ENCODE results near the gene ZFAND3.

DNA sequence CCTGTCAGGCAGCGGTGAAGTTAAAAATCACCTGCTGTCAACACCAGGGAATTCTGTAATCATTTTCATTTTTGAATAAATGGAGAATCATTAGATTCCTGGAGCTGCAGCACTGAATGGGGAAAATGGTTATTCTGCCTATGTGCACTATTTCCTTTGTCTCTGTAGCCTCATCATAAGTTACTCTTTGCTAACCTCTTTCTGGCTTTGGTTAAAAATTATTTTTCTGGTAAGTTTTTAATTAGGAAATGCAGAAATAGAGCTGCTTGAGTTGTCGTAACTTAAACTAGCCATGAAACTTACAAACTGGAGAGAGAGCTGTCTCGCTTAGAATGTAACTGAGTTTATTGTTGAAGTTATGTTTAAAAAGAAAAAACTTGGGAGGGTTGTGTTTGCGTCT is 28.8 kb downstream of the ZFAND3 start:
- no peak for TF ChIP-seq POLR2A (IDR thresholded peaks at IDR 0.05)
- TF ChIP-seq, protein P1, sequence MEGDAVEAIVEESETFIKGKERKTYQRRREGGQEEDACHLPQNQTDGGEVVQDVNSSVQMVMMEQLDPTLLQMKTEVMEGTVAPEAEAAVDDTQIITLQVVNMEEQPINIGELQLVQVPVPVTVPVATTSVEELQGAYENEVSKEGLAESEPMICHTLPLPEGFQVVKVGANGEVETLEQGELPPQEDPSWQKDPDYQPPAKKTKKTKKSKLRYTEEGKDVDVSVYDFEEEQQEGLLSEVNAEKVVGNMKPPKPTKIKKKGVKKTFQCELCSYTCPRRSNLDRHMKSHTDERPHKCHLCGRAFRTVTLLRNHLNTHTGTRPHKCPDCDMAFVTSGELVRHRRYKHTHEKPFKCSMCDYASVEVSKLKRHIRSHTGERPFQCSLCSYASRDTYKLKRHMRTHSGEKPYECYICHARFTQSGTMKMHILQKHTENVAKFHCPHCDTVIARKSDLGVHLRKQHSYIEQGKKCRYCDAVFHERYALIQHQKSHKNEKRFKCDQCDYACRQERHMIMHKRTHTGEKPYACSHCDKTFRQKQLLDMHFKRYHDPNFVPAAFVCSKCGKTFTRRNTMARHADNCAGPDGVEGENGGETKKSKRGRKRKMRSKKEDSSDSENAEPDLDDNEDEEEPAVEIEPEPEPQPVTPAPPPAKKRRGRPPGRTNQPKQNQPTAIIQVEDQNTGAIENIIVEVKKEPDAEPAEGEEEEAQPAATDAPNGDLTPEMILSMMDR (IDR thresholded peaks at IDR 0.05 in 4 of 5, conservative IDR thresholded peaks at IDR 0.05 in 1 of 5) = no peak

Data from gastrocnemius medialis (tissue), 4 donors.